HG03280 (cell line): ENCODE measurements around the gene WT1.

ENCODE experiments used
- ATAC-seq: cut with Tn5 transposase; IDR thresholded peaks from one replicate; pipeline ENCODE4 v1.9.1; 2021; ENCODE audit warnings: mild to moderate bottlenecking, moderate library complexity; ENCODE audit not compliant: unreplicated experiment

The WT1 gene

DNA sequence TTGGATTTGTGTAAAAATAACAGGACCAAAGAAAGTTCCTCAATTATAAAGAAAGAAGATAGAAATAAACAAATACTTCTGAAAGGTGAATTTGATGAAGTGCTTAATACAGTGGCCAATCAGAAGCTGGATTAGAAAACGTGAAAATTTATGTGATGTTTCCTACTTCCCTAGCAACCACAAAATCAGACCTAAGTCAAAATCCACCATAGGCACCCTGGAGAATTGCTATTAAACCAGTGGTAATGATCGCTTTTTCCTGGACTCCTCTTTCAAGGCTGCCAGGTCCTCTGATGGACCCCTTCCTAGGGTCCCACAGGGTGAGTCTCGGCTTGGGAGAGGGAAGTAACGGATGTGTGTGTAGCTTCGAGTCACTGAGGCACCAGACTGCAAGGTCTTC is 9.6 kb downstream of the WT1 start:
- no peak for ATAC-seq

DNA sequence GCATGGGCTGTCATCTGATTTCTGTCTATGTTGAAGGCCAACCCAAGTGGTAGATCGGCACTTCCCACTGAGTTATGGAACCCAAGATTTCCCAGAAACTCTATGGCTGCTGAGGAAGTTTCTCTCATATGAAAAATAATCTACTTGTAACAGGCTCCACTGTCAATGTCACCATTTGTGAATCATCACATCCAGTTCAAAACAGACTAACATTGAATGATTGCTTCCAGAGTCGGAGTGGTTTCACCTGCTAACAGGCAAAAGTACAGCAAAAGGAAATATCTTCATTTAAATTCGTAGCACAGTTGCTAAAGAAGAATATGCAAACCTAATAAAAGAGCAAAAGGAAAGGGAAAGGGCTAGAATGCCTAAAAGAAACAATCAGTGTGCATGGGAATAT is 12.8 kb downstream of the WT1 start:
- ATAC-seq: no peak

DNA sequence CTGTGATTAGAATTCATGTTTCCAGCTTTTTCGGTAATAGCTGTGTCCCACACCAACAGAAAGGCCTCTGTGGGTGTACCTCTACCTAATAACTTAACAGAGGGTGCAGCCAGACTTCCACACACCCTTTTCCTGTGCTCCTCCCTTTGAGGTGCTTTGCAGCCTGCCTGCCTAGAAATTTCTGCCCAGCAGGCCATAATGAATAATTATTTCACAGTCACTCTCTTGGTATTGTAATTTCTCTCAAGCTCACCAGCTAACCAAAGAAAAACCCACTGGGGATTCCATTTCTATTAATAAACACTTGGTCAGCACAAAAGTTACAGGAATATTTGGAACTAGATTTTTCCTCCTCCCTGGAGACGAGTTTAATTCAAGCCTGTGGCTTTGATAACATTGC is 13.3 kb downstream of the WT1 start:
- no peak for ATAC-seq

- peak; percentile 50 for ATAC-seq
Observed at GRCh38 chr11:32420937-32421901, 14.1 kb downstream of the WT1 start.

DNA sequence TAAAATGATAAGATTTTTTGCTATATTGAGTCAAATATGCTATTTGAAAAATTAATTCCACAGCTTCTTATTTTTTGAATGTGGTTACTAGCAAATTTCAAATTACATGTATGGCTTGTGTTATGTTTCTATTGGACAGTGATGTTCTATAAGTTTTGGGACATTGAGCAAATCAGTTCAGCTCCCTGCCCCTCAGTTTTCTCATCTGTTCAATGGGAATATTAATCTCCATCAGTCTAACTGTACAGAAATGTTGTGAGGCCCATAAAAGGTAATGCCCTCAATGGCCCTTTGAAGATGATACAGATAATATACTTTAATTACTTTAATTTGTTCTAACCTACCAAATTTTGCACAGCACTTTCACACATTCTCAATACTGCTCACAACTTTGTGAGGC is 15.2 kb downstream of the WT1 start:
- no peak for ATAC-seq

- no peak for ATAC-seq
Observed at GRCh38 chr11:32418836-32419235, 16.5 kb downstream of the WT1 start.

DNA sequence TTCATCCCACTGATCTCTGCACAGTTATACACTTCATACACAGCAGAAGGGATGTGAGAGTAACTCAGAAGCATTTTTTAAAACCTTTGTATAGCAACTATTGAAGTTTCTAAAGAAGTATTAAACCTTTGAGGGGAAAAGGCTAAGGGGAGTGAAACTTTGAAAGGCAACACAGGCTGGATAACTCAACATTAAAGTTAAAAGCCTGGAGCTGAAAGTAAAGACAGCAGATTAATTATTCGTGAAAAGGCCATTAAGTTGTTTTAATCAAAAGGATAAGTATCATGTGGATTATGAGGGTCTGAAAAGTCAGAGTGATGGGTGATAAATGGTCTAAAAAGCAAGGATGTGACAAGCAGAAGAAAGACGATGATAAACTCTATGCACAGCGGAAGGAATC is 17.5 kb downstream of the WT1 start:
- ATAC-seq: no peak

DNA sequence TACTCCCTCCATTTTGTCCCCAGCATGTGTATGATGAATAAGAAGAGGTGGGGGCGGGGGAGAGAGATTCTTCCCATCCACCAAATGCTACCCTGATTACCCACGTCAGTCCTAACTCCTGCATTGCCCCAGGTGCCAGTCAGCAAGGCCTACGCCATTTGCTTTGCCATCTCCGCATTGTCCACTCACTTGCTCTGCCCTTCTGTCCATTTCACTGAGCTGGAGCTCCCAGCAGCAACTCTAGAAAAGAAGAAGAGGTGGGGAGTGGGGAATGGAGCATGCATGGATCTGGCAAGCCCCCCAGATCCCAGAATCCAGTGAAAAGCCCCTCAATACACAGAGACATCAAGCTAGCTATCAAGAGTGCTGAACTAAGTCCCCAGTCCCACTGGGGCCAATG is 19.0 kb downstream of the WT1 start:
- no peak for ATAC-seq

GRCh38 chr11:32414925-32415324 is 20.4 kb downstream of the WT1 start:
- ATAC-seq: no peak

- ATAC-seq: no peak
Observed at GRCh38 chr11:32411942-32412615, 23.3 kb downstream of the WT1 start.

- no peak for ATAC-seq
Observed at GRCh38 chr11:32405592-32405991, 29.7 kb downstream of the WT1 start.

DNA sequence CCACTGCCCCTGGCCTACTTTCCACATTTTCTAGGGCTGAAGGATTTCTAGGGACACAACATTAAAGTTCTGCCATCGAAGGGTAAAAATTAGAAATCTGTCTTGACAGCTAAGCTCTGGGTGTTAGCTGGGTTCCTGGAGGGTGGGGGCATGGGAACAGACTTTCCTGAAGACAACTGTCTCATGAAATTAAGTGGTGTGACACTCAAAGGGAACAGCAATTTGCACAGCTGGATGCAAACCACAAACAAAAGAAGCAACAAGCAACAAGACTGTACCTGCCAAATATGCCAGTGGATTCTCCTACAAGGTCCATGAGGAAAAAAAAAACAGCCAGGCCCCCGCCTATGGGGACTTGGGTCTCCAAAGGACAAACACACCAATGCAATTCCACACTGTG is 32.5 kb downstream of the WT1 start:
- ATAC-seq: no peak

GRCh38 chr11:32400670-32401369 is 34.5 kb downstream of the WT1 start:
- ATAC-seq: no peak

DNA sequence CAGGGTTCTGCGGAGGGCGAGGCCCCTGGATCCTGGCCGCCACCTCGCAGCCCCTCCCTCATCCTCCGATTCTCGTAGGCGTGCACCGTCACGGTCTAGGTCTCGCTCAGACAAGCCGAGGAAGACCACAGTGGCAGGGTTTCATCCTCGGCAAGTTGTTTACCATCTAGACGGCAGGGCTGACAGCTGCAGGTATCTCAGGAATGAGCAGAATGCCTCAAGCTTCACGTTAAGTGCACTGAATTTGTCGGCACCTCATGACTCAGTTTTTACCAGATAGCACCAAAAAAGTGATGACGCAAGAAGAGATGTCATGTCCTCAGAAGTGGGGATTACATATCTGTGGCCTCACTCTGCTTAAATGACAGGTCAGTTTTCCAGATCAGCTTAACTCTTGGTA is 35.1 kb downstream of the WT1 start:
- ATAC-seq: no peak

GRCh38 chr11:32396991-32397390 is 38.3 kb downstream of the WT1 start:
- no peak for ATAC-seq

GRCh38 chr11:32396331-32396730 is 39.0 kb downstream of the WT1 start:
- ATAC-seq: no peak

GRCh38 chr11:32395127-32395526 is 40.2 kb downstream of the WT1 start:
- ATAC-seq: no peak

DNA sequence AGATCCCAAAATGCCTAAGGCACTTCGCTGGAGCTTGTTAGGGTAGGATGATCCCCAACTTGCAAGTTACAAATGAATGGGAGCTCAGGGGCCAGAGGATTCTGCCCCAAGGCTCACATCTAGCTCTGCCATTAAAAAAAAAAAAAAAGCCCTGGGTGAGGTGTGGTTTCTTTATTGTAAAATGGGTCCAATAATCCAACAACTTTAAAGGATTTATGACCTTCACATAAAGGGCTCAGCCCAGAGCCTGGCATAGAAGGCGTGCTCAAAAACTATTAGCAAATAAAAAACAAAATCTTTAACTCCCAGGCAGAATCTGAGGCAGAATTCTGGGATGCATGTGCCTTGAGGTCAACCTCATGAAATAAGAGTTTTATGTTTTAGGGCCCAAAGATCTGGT is 42.5 kb downstream of the WT1 start:
- no peak for ATAC-seq

- no peak for ATAC-seq
Observed at GRCh38 chr11:32391956-32392553, 43.3 kb downstream of the WT1 start.

- no peak for ATAC-seq
Observed at GRCh38 chr11:32391479-32391878, 43.9 kb downstream of the WT1 start.

DNA sequence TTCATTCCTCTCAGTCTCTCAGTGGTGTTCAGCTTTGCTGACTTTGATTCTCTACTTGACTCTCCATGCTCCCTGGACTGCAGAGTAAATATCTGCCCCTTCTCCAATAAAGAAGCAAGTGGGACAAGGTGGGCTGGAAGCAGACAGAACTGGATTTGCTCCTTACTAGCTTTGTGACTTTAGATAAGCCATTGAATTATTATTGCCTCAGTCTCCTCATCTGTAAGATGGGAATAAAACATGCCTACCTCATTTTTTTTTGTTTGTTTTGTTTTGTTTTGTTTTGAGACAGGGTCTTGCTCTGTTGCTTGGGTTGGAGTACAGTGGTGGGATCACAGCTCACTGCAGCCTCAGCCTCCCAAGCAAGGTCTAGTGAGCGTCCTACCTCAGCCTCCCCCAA is 44.6 kb downstream of the WT1 start:
- no peak for ATAC-seq
